HepG2 (cell line): Measurements from ENCODE around the gene PPP1R7. TPM values are rescaled to one million over a fixed set of nuclear protein-coding genes. Genes with fewer than 3 reads are reported as not detected.

Experiments used
- ATF3 ChIP-seq: sonication (generic); formaldehyde crosslinking; IDR thresholded peaks from 2 replicates; pipeline ENCODE4 v1.4.0; 2020; ENCODE audit warnings: missing genetic modification reagents
- CSRNP1 ChIP-seq: sonication (generic); formaldehyde crosslinking; IDR thresholded peaks from 2 replicates; pipeline ENCODE4 v1.8.1; 2023; ENCODE audit warnings: mild to moderate bottlenecking, missing genetic modification reagents
- MAFG ChIP-seq: sonication (generic); formaldehyde crosslinking; IDR thresholded peaks from 2 replicates; pipeline ENCODE4 v1.5.1; 2020; ENCODE audit warnings: mild to moderate bottlenecking, missing genetic modification reagents
- MAX ChIP-seq: IDR thresholded peaks from 2 replicates; pipeline ENCODE4 v1.6.1; 2012; ENCODE audit warnings: inconsistent platforms
- NPAS2 ChIP-seq: sonication (generic); formaldehyde crosslinking; IDR thresholded peaks from 2 replicates; pipeline ENCODE4 v1.8.0; 2022; ENCODE audit warnings: mild to moderate bottlenecking, missing genetic modification reagents, borderline replicate concordance
- PRDM15 ChIP-seq: sonication (generic); formaldehyde crosslinking; IDR thresholded peaks from 2 replicates; pipeline ENCODE4 v1.4.0; 2020; ENCODE audit warnings: missing genetic modification reagents
- UBTF ChIP-seq: sonication (generic); formaldehyde crosslinking; IDR thresholded peaks from 2 replicates; pipeline ENCODE4 v1.4.0; 2020; ENCODE audit warnings: mild to moderate bottlenecking, missing genetic modification reagents
- XRCC5 ChIP-seq: fragments of 200-400 bp; formaldehyde crosslinking; optimal IDR thresholded peaks from 2 replicates; pipeline ENCODE3; 2017; ENCODE audit warnings: mild to moderate bottlenecking, low read length
- ZFP91 ChIP-seq: sonication (generic); formaldehyde crosslinking; IDR thresholded peaks from 2 replicates; pipeline ENCODE4 v1.9.0; 2022; ENCODE audit warnings: missing genetic modification reagents, mild to moderate bottlenecking, borderline replicate concordance
- ZFX ChIP-seq: sonication (generic); formaldehyde crosslinking; IDR thresholded peaks from 2 replicates; pipeline ENCODE4 v1.4.0; 2020; ENCODE audit warnings: mild to moderate bottlenecking, low read depth, missing genetic modification reagents, moderate library complexity
- ZFY ChIP-seq: sonication (generic); formaldehyde crosslinking; IDR thresholded peaks from 2 replicates; pipeline ENCODE4 v1.4.0; 2020; ENCODE audit warnings: missing genetic modification reagents
- ZIK1 ChIP-seq: sonication (generic); formaldehyde crosslinking; IDR thresholded peaks from 2 replicates; pipeline ENCODE4 v1.5.0; 2020; ENCODE audit warnings: mild to moderate bottlenecking, low read depth, missing genetic modification reagents, borderline replicate concordance
- ZNF543 ChIP-seq: sonication (generic); formaldehyde crosslinking; IDR thresholded peaks from 2 replicates; pipeline ENCODE4 v1.4.0; 2020; ENCODE audit warnings: mild to moderate bottlenecking, missing genetic modification reagents
- ZNF660 ChIP-seq: sonication (generic); formaldehyde crosslinking; IDR thresholded peaks from 2 replicates; pipeline ENCODE4 v1.5.1; 2020; ENCODE audit warnings: mild to moderate bottlenecking, low read depth, missing genetic modification reagents, borderline replicate concordance
- ZNF83 ChIP-seq: sonication (generic); formaldehyde crosslinking; IDR thresholded peaks from 2 replicates; pipeline ENCODE4 v1.4.0; 2020; ENCODE audit warnings: missing genetic modification reagents, mild to moderate bottlenecking, borderline replicate concordance
- ZSCAN31 ChIP-seq: sonication (generic); formaldehyde crosslinking; IDR thresholded peaks from 2 replicates; pipeline ENCODE4 v1.5.0; 2020; ENCODE audit warnings: low read depth, mild to moderate bottlenecking, missing genetic modification reagents
- polyA plus RNA-seq, 8 experiments: library from polyadenylated mRNA; depleted of rRNA in 3 of 8; stranded (reverse) in 7 of 8; unstranded in 1 of 8; fragments of >200 nt; fragmentation: Illumina TruSeq in 4 of 8; extraction: Trizol in 4 of 8; gene quantifications; 2 replicates each; pipeline versions ENCODE4 v1.2.1 to v1.2.3, GENCODE V29; 2011 to 2016; ENCODE audit warnings: low read depth in 4 of 8, missing spikeins in 1 of 8, mixed read lengths in 1 of 8; ENCODE audit not compliant: insufficient read depth in 1 of 8
- total RNA-seq, 5 experiments: library from RNA; depleted of rRNA; stranded (reverse); fragments of >200 nt; fragmentation: Illumina TruSeq; extraction: Trizol; gene quantifications; 2 replicates each; pipeline ENCODE4 v1.2.3, GENCODE V29; 2016; ENCODE audit warnings: low read depth in 1 of 5

The PPP1R7 gene
- total and polyA plus RNA-seq, 2 of the 13 experiments (the other 11 are each of a cell fraction or from before 2014, with no cell fraction given) = 33.3 to 67.9 TPM

- TF ChIP-seq ATF3 (CRISPR knock-in tag) (no peak), NPAS2 (CRISPR knock-in tag) (no peak), ZFP91 (peak; percentile 72; the same call in 1 of the 2 replicates), CSRNP1 (CRISPR knock-in tag) (no peak), MAX (0 out of 2 replicates have a peak, but pooled peaks have one; percentile 41), ZFX (CRISPR knock-in tag) (peak; percentile 79), ZIK1 (CRISPR knock-in tag) (0 out of 2 replicates have a peak, but pooled peaks have one; percentile 39), UBTF (0 out of 2 replicates have a peak, but pooled peaks have one; percentile 46), ZSCAN31 (CRISPR knock-in tag) (no peak), MAFG (CRISPR knock-in tag) (no peak), ZNF543 (CRISPR knock-in tag) (no peak), ZNF83 (CRISPR knock-in tag) (no peak), ZFY (CRISPR knock-in tag) (peak; percentile 67; the same call in 1 of the 2 replicates), PRDM15 (no peak), ZNF660 (no peak), XRCC5 (peak; percentile 36)
Measured at GRCh38 chr2:241190291-241190981, 40.2 kb downstream of the PPP1R7 start (continued).
